Skeletal muscle satellite cell (primary cell): ENCODE measurements around the gene KLF18.
"Not testable (repeated sequence)": the region's sequence is repeated elsewhere in the genome, so short reads cannot be mapped to it uniquely, and the experiment has no call there.

Experiments
- H3K27me3 ChIP-seq: 2 replicates; pipeline ENCODE4 v1.7.0; 2013; ENCODE audit warnings: low read length; ENCODE audit not compliant: control insufficient read depth, insufficient read depth
- H3K36me3 ChIP-seq: 2 replicates; pipeline ENCODE4 v1.7.0; 2013; ENCODE audit warnings: mild to moderate bottlenecking, control low read depth, low read length; ENCODE audit not compliant: insufficient read depth
- H3K4me1 ChIP-seq: 2 replicates; pipeline ENCODE4 v1.7.0; 2013; ENCODE audit warnings: low read length; ENCODE audit not compliant: control insufficient read depth, insufficient read depth
- H3K4me2 ChIP-seq: 2 replicates; pipeline ENCODE4 v1.7.0; 2013; ENCODE audit warnings: mild to moderate bottlenecking, low read length
- H3K4me3 ChIP-seq: 2 replicates; pipeline ENCODE4 v1.7.0; 2013; ENCODE audit warnings: low read length
- H3K9ac ChIP-seq: 2 replicates; pipeline ENCODE4 v1.7.0; 2013; ENCODE audit warnings: mild to moderate bottlenecking, low read depth, low read length, moderate library complexity
- H3K9me3 ChIP-seq: replicated peaks from 2 replicates; pipeline ENCODE4 v1.7.0; 2013; ENCODE audit warnings: mild to moderate bottlenecking, control low read depth, low read length

KLF18 gene

GRCh38 chr1:44146536-44147361 lies 5.3 kb upstream of the KLF18 start:
- Histone ChIP-seq H3K9ac (no peak overlapping the region), H3K4me1 (no peaks in the 10 kb centered on the region), H3K9me3 (peaks cover 5% of the 10 kb centered on the region), H3K4me3 (no peak overlapping the region), H3K4me2 (no peak overlapping the region), H3K27me3 (peaks cover 25% of the 10 kb centered on the region), H3K36me3 (no peaks in the 10 kb centered on the region)

GRCh38 chr1:44144962-44145756 lies 3.7 kb upstream of the KLF18 start:
- no peak overlapping the region for H3K4me3 ChIP-seq
- no peaks in the 10 kb centered on the region for H3K36me3 ChIP-seq
- no peak overlapping the region for H3K4me2 ChIP-seq
- no peak overlapping the region for H3K9ac ChIP-seq
- H3K9me3 ChIP-seq, result peaks cover 5% of the 10 kb centered on the region
- peaks cover 12% of the 10 kb centered on the region for H3K27me3 ChIP-seq
- H3K4me1 ChIP-seq, result no peaks in the 10 kb centered on the region

GRCh38 chr1:44139565-44139964 lies 1.9 kb downstream of the KLF18 start:
- not testable (repeated sequence) for H3K4me2 ChIP-seq, H3K4me1 ChIP-seq, H3K9me3 ChIP-seq, H3K4me3 ChIP-seq, H3K36me3 ChIP-seq, H3K9ac ChIP-seq
- H3K27me3 ChIP-seq, result peaks cover 15% of the 10 kb centered on the region

GRCh38 chr1:44138239-44138638 lies 3.2 kb downstream of the KLF18 start:
- Histone ChIP-seq H3K9me3 (no peaks in the 10 kb centered on the region), H3K4me2 (no peak overlapping the region), H3K4me1 (no peaks in the 10 kb centered on the region), H3K27me3 (peaks cover 24% of the 10 kb centered on the region), H3K4me3 (no peak overlapping the region), H3K36me3 (no peaks in the 10 kb centered on the region), H3K9ac (no peak overlapping the region)

- no peaks in the 10 kb centered on the region for H3K4me1 ChIP-seq
- no peak overlapping the region for H3K4me3 ChIP-seq
- no peak overlapping the region for H3K9ac ChIP-seq
- no peak overlapping the region for H3K4me2 ChIP-seq
- H3K9me3 ChIP-seq, result no peaks in the 10 kb centered on the region
- H3K36me3 ChIP-seq, result no peaks in the 10 kb centered on the region
- H3K27me3 ChIP-seq, result peaks cover 28% of the 10 kb centered on the region
Measured at GRCh38 chr1:44135886-44136285, 5.5 kb downstream of the KLF18 start.

GRCh38 chr1:44134071-44134920 lies 7.1 kb downstream of the KLF18 start:
- Histone ChIP-seq H3K9ac (no peak overlapping the region), H3K36me3 (no peaks in the 10 kb centered on the region), H3K4me1 (no peaks in the 10 kb centered on the region), H3K27me3 (peaks cover 28% of the 10 kb centered on the region), H3K4me2 (no peak overlapping the region), H3K4me3 (no peak overlapping the region), H3K9me3 (no peaks in the 10 kb centered on the region)

GRCh38 chr1:44131411-44131810 lies 10.0 kb downstream of the KLF18 start:
- H3K36me3 ChIP-seq, result no peaks in the 10 kb centered on the region

GRCh38 chr1:44129616-44130500 lies 11.6 kb downstream of the KLF18 start:
- Histone ChIP-seq H3K9me3 (no peaks in the 10 kb centered on the region), H3K4me1 (no peaks in the 10 kb centered on the region), H3K4me3 (no peak overlapping the region), H3K27me3 (peaks cover 22% of the 10 kb centered on the region), H3K36me3 (no peaks in the 10 kb centered on the region), H3K9ac (no peak overlapping the region), H3K4me2 (no peak overlapping the region)

More at GRCh38 chr1:44131411-44131810, 10.0 kb downstream of the KLF18 start:
- Histone ChIP-seq H3K9ac (no peak overlapping the region), H3K4me3 (no peak overlapping the region), H3K4me2 (no peak overlapping the region), H3K27me3 (peaks cover 22% of the 10 kb centered on the region), H3K4me1 (no peaks in the 10 kb centered on the region), H3K9me3 (no peaks in the 10 kb centered on the region)

- Histone ChIP-seq H3K4me1 (no peaks in the 10 kb centered on the region), H3K4me3 (no peak overlapping the region), H3K36me3 (no peaks in the 10 kb centered on the region), H3K9ac (no peak overlapping the region), H3K27me3 (peaks cover 26% of the 10 kb centered on the region), H3K9me3 (no peaks in the 10 kb centered on the region), H3K4me2 (no peak overlapping the region)
Measured at GRCh38 chr1:44120398-44120949, 21.0 kb downstream of the KLF18 start.

- Histone ChIP-seq H3K4me3 (no peak overlapping the region), H3K27me3 (peaks cover 26% of the 10 kb centered on the region), H3K36me3 (no peaks in the 10 kb centered on the region), H3K4me1 (no peaks in the 10 kb centered on the region), H3K4me2 (no peak overlapping the region), H3K9ac (no peak overlapping the region), H3K9me3 (no peaks in the 10 kb centered on the region)
Measured at GRCh38 chr1:44119525-44119924, 21.9 kb downstream of the KLF18 start.
